Neuronal stem cell (in vitro differentiated cells): ENCODE results near the gene ALDH2.
"Not testable (repeated sequence)": the region's sequence is repeated elsewhere in the genome, so short reads cannot be mapped to it uniquely, and the experiment has no call there.

ENCODE experiments used
- DNase-seq: peaks from one replicate; pipeline ENCODE4 v3.0.0-alpha.2; 2013; ENCODE audit warnings: low spot score
- H2AFZ ChIP-seq: one replicate; pipeline ENCODE4 v1.6.1; 2013; ENCODE audit warnings: mild to moderate bottlenecking, low read length, inconsistent platforms
- H2AK5ac ChIP-seq: 2 replicates; pipeline ENCODE4 v1.6.1; 2013; ENCODE audit warnings: low read depth, mild to moderate bottlenecking, inconsistent platforms, low read length, moderate library complexity, mixed read lengths
- H2BK120ac ChIP-seq: 2 replicates; pipeline ENCODE4 v1.6.1; 2013; ENCODE audit warnings: low read depth, mild to moderate bottlenecking, inconsistent platforms, low read length, moderate library complexity, mixed read lengths
- H2BK12ac ChIP-seq: one replicate; pipeline ENCODE4 v1.6.1; 2013; ENCODE audit warnings: low read length, inconsistent platforms
- H2BK15ac ChIP-seq: 2 replicates; pipeline ENCODE4 v1.6.1; 2013; ENCODE audit warnings: mild to moderate bottlenecking, low read length, inconsistent platforms, mixed read lengths
- H2BK5ac ChIP-seq: one replicate; pipeline ENCODE4 v1.6.1; 2013; ENCODE audit warnings: inconsistent platforms, mild to moderate bottlenecking, low read length, moderate library complexity
- H3K14ac ChIP-seq: one replicate; pipeline ENCODE4 v1.6.1; 2013; ENCODE audit warnings: low read length, inconsistent platforms
- H3K18ac ChIP-seq: 2 replicates; pipeline ENCODE4 v1.6.1; 2013; ENCODE audit warnings: low read length, inconsistent platforms
- H3K23ac ChIP-seq: 2 replicates; pipeline ENCODE4 v1.6.1; 2013; ENCODE audit warnings: low read depth, mild to moderate bottlenecking, mixed read lengths, low read length, inconsistent platforms; ENCODE audit not compliant: poor library complexity
- H3K27ac ChIP-seq: replicated peaks from 3 replicates; pipeline ENCODE4 v1.5.1; 2013; ENCODE audit warnings: low read length, inconsistent platforms
- H3K27me3 ChIP-seq, 3 experiments: 2 replicates each; pipeline ENCODE4 v1.6.1; 2013; ENCODE audit warnings: low read length in 3 of 3, mild to moderate bottlenecking in 2 of 3, inconsistent platforms in 1 of 3, low read depth in 1 of 3, mixed read lengths in 1 of 3, moderate library complexity in 1 of 3; ENCODE audit not compliant: control insufficient read depth in 3 of 3, insufficient read depth in 3 of 3
- H3K36me3 ChIP-seq, 2 donors: replicated peaks in 1 of 2; 2 replicates each; pipeline ENCODE4 v1.6.1; 2013; ENCODE audit warnings: low read length in 2 of 2; ENCODE audit not compliant: control insufficient read depth in 2 of 2, insufficient read depth in 2 of 2
- H3K4ac ChIP-seq: 2 replicates; pipeline ENCODE4 v1.6.1; 2013; ENCODE audit warnings: inconsistent platforms, mild to moderate bottlenecking, low read length, moderate library complexity
- H3K4me1 ChIP-seq, 2 donors: 1 replicate in 1 of 2; 2 replicates in 1 of 2; pipeline ENCODE4 v1.6.1; 2013; ENCODE audit warnings: low read length in 2 of 2, low read depth in 1 of 2; ENCODE audit not compliant: control insufficient read depth in 2 of 2, insufficient read depth in 1 of 2
- H3K4me2 ChIP-seq: one replicate; pipeline ENCODE4 v1.6.1; 2013; ENCODE audit warnings: mild to moderate bottlenecking, low read length, inconsistent platforms; ENCODE audit not compliant: insufficient read depth, poor library complexity, severe bottlenecking
- H3K4me3 ChIP-seq, 2 donors: 2 replicates each; pipeline ENCODE4 v1.5.1; 2013; ENCODE audit warnings: low read length in 2 of 2, mild to moderate bottlenecking in 2 of 2, inconsistent platforms in 1 of 2, moderate library complexity in 1 of 2
- H3K79me1 ChIP-seq: one replicate; pipeline ENCODE4 v1.6.1; 2013; ENCODE audit warnings: low read depth, mild to moderate bottlenecking, inconsistent platforms, low read length, moderate library complexity
- H3K9ac ChIP-seq: one replicate; pipeline ENCODE4 v1.6.1; 2013; ENCODE audit warnings: mild to moderate bottlenecking, low read depth, low read length, inconsistent platforms; ENCODE audit not compliant: poor library complexity
- H3K9me3 ChIP-seq, 2 donors: replicated peaks in 1 of 2; 2 replicates each; pipeline versions ENCODE3 to v1.6.1; 2013; ENCODE audit warnings: low read length in 2 of 2, mild to moderate bottlenecking in 2 of 2, inconsistent platforms in 1 of 2, low read depth in 1 of 2, mixed read lengths in 1 of 2, moderate library complexity in 1 of 2; ENCODE audit not compliant: control insufficient read depth in 2 of 2, insufficient read depth in 1 of 2
- H4K8ac ChIP-seq: one replicate; pipeline ENCODE4 v1.6.1; 2013; ENCODE audit warnings: low read depth, mild to moderate bottlenecking, inconsistent platforms, low read length, moderate library complexity
- H4K91ac ChIP-seq: one replicate; pipeline ENCODE4 v1.6.1; 2013; ENCODE audit warnings: low read length, low read depth, mild to moderate bottlenecking, inconsistent platforms; ENCODE audit not compliant: poor library complexity
- WGBS, 2 donors: extraction: QIAGEN DNeasy Blood & Tissue Kit; methylation state at CpG; one replicate each; pipeline ENCODE4 v1.1.7; 2013; ENCODE audit warnings: missing lambda C conversion rate in 2 of 2, mixed read lengths in 1 of 2; ENCODE audit not compliant: insufficient read length in 2 of 2, insufficient replicate concordance in 1 of 2; ENCODE audit errors: extremely low coverage in 2 of 2; 5-methylcytosine and 5-hydroxymethylcytosine counted together

Gene ALDH2

DNA sequence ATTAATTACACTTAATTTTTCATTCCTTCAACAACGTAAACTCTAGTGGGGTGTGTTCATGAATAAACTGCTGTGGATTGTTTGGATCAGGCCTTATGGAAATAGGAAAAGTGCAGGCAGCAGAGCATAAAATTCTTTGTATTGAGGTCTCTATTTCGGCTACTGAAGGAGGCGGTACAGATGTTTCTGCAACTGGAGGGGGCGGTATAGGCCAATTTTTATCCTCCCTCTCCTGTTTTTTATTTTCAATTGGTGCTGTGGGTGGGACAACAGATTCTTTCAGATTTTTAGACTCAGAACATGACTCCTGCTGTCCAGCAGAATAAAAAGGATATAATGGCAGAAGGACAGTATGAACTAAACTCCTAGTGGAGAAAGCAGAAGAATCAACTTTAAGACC, 57.6 kb downstream of the ALDH2 start:
- WGBS, 2 donors: no CpG with 5 or more reads among the region's 4 CpGs
- not testable (repeated sequence) for H3K4me2 ChIP-seq, H3K27ac ChIP-seq, H3K36me3 ChIP-seq, H3K79me1 ChIP-seq, H3K23ac ChIP-seq, H3K18ac ChIP-seq, H3K9ac ChIP-seq, H2BK15ac ChIP-seq, H2AFZ ChIP-seq, H4K91ac ChIP-seq, H2BK12ac ChIP-seq, H3K9me3 ChIP-seq, H2AK5ac ChIP-seq, H3K4me3 ChIP-seq, DNase-seq, H3K4ac ChIP-seq, H2BK120ac ChIP-seq, H2BK5ac ChIP-seq, H3K14ac ChIP-seq, H3K27me3 ChIP-seq, H4K8ac ChIP-seq
- H3K4me1 ChIP-seq: peaks cover 0 to 16% of the 10 kb centered on the region in 2 donors

DNA sequence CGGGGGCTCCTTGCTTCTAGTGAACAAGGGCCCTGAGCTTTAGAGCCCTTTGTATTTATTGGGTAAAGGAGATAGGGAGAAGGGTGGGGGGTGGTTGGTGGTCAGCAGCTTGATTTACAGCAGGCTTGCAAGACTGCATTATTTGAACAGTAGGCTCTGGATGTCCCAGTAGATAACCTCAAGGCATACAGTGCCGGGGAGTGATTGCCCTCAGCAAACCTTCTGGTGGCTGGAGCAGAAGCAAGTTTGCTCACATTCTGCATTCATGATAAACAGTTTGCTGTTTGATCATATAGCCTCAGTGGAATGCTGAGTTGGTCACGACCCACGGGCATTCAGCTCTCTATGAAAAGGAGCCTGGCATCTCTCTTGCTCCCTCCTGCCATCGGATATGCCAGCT, 58.8 kb downstream of the ALDH2 start:
- Histone ChIP-seq H4K8ac (no peak overlapping the region), H3K9me3 (peaks cover 0 to 4% of the 10 kb centered on the region in 2 donors), H4K91ac (no peak overlapping the region), H3K27me3 (peaks cover 0 to 3% (median 0%) of the 10 kb centered on the region in 3 experiments), H2BK12ac (no peak overlapping the region), H3K27ac (no peak overlapping the region), H3K79me1 (no peaks in the 10 kb centered on the region), H3K18ac (no peak overlapping the region), H2AK5ac (no peak overlapping the region), H3K4ac (no peak overlapping the region), H3K4me2 (no peak overlapping the region), H3K36me3 (no peaks in the 10 kb centered on the region), H3K9ac (no peak overlapping the region), H3K4me3 (no peak overlapping the region), H3K14ac (no peak overlapping the region), H2AFZ (no peak overlapping the region), H2BK15ac (no peak overlapping the region), H2BK5ac (no peak overlapping the region), H3K4me1 (peaks cover 0 to 16% of the 10 kb centered on the region in 2 donors), H3K23ac (no peak overlapping the region), H2BK120ac (no peak overlapping the region)
- no CpG with 5 or more reads among the region's 5 CpGs for WGBS, 2 donors
- DNase-seq: no peak

DNA sequence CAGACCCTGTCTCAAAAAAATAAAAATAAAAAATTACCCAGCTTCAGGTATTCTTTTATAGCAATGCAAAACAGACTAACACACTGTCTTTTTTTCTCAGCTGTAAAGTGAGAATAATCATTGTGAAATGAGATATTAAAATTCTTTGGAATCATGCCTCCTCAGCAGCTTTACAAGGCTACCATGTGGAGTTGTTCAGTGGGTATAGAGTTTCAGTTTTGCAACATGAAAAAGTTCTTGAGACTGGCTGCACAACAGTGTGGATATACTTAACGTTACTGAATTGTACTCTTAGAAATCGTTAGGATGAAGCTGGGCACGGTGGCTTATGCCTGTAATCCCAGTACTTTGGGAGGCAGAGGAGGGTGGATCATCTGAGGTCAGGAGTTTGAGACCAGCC, 59.6 kb downstream of the ALDH2 start:
- H3K4me2 ChIP-seq: no peak overlapping the region
- no peak overlapping the region for H4K91ac ChIP-seq
- H2BK15ac ChIP-seq: no peak overlapping the region
- H3K4me1 ChIP-seq: peaks cover 0 to 16% of the 10 kb centered on the region in 2 donors
- H3K4me3 ChIP-seq: no peak overlapping the region
- H2BK120ac ChIP-seq: no peak overlapping the region
- H3K4ac ChIP-seq: no peak overlapping the region
- peaks cover 0 to 3% (median 0%) of the 10 kb centered on the region in 3 experiments for H3K27me3 ChIP-seq
- H3K27ac ChIP-seq: no peak overlapping the region
- H3K18ac ChIP-seq: no peak overlapping the region
- no peak overlapping the region for H4K8ac ChIP-seq
- H3K9me3 ChIP-seq: peaks cover 0 to 4% of the 10 kb centered on the region in 2 donors
- H3K14ac ChIP-seq: no peak overlapping the region
- H3K23ac ChIP-seq: no peak overlapping the region
- H2AFZ ChIP-seq: no peak overlapping the region
- no peak for DNase-seq
- H3K36me3 ChIP-seq: no peaks in the 10 kb centered on the region
- no peak overlapping the region for H2BK12ac ChIP-seq
- no peak overlapping the region for H3K9ac ChIP-seq
- no peaks in the 10 kb centered on the region for H3K79me1 ChIP-seq
- H2AK5ac ChIP-seq: no peak overlapping the region
- no peak overlapping the region for H2BK5ac ChIP-seq
- WGBS, 2 donors: no CpG with 5 or more reads among the region's 3 CpGs

DNA sequence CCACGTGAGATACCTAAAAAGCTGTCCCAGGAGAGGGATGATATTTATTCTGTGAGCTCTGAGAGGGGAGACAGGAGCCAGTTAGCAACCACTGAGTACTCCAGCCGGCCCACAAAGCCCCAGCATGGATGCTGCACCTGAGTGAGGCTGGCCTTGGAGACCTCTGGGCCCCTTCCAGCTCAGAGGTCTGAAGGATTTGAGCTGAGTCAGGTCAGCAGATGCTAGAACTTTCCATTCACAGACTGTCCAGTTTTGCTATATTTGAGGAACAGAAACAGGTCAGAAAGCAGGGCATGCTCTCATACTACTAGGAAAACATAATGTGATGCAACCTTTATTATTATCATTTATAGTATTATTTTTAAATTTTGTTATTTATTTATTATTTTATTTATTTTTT, 60.3 kb downstream of the ALDH2 start:
- DNase-seq: no peak
- Histone ChIP-seq H3K9ac (no peak overlapping the region), H3K9me3 (peaks cover 0 to 4% of the 10 kb centered on the region in 2 donors), H2BK15ac (no peak overlapping the region), H3K23ac (no peak overlapping the region), H4K8ac (no peak overlapping the region), H2BK120ac (no peak overlapping the region), H3K4me2 (no peak overlapping the region), H3K36me3 (no peaks in the 10 kb centered on the region), H3K27me3 (peaks cover 0 to 3% (median 0%) of the 10 kb centered on the region in 3 experiments), H3K27ac (no peak overlapping the region), H3K4ac (no peak overlapping the region), H3K18ac (no peak overlapping the region), H3K4me3 (no peak overlapping the region), H4K91ac (no peak overlapping the region), H2BK12ac (no peak overlapping the region), H3K14ac (no peak overlapping the region), H2BK5ac (no peak overlapping the region), H3K79me1 (no peaks in the 10 kb centered on the region), H2AFZ (no peak overlapping the region), H3K4me1 (peaks cover 0 to 16% of the 10 kb centered on the region in 2 donors), H2AK5ac (no peak overlapping the region)
- no CpG with 5 or more reads among the region's 2 CpGs for WGBS, 2 donors
